ENCODE data around the gene NR2F2.

The NR2F2 gene

DNA sequence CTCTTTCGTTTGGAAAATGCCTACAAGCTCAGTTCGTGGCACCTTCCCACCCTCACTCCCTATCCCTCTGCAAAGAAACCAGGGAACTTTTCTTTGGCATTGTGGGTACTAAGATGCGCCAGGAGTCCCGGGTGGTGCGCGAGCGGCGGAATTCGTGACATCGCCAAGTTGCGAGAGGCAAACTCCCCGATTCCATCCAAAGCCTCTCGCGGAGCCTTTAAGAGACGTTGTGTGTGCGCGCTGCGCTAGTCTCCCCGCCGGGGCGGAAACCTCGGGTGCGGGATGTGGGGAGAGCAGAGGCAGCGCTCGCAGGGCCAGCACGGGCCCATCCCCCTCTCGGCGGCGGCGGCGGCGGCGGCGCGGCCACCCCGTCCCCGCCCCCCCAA is 443 bp upstream of the NR2F2 start:
- no peak for DNase-seq (ENCODE audit: low read depth)
- peak overlapping the region; percentile 61 for H3K4me3 ChIP-seq (ENCODE audit: low read depth, low read length)

DNA sequence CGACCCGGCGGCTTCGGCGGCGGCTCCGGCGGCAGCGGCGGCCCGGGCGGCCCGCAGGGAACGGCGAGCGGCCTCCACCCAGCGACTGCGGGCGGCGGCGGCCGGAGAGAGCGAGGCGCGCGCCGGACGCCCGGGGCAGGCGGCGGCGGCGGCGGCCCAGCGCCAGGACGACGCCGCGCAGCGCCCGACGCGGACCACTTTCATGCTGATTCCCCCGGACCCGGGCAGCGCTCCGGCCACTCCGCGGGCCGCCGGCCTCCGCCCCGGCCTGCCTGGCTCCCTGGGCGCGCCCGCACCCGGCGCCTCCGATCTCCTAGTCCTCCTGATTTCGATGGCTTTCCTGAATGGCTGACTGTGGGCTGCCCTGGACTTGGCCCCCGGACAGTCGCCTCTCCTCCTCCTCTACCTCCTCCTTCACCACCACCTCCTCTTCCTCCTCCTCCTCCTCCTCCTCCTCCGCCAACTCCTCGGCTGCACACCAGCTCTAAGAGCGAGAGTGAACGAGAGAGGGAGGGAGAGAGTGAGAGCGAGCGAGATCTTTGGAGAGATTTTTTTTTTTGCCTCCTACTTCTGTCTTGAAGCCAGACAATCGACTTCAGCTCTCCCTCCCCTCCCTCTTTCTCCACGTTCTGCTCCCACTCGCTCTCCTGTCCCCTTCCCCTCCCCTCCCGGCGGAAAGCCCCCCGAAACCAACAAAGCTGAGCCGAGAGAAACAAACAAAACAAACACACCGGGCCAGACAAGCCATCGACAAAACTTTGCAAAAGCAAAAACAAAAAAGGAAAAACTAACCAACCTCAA is 844 bp downstream of the NR2F2 start:
- no peak for DNase-seq (ENCODE audit: low read depth)
- H3K4me3 ChIP-seq (ENCODE audit: low read depth, low read length) = peak overlapping the region; percentile 93

- peak overlapping the region; percentile 93 for H3K4me3 ChIP-seq (ENCODE audit: low read depth, low read length)
- no peak for DNase-seq (ENCODE audit: low read depth)
These were observed 1.6 kb downstream of the NR2F2 start for GRCh38 chr15:96331945-96332636.

- no peak for DNase-seq (ENCODE audit: low read depth)
- H3K4me3 ChIP-seq (ENCODE audit: low read depth, low read length) = peak overlapping the region; percentile 93
These were observed 2.2 kb downstream of the NR2F2 start for GRCh38 chr15:96332637-96333121.

DNA sequence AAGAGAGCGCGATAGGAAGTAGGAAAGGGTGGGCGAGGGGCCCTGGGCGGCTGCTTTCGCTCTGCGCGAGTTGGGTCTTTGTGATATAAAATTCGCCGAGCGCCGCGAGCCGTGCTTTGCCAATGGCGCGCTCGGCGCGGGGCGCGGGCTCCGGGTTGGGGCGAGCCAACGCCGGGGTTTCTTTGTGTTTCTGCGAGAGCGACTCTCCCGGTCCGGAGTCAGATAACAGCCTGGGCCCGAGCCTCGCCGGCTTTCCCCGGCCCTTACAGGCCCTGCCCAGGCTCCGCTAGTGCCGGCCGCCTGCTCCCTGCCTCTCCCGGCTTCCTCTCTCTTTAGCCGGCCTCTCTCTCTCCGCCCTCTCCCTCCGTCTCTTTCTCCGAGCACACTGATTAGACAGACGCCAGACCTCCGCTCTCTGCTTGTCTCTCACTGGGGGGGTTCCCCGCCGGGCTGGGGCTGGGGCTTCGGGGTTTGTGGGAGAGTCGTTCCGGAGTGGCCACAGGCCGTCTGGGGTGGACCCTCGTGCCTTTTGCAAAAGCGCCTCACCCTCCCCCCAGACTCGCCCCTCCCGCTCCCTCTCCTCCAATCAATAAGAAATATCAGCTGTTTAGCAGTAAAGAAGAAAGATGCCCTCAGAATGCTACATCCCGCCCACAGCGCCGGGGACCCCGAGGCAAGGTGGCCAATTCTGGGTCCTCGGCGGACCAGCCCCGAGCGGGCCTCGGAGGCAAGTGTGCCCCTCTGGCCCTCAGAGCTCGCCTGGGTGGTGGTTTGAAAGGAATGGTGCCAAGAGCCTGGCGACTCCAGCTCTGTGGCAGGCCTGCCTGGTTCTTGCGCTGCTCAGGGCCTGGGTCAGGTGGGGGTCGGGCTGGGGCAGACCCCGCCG is 2.9 kb downstream of the NR2F2 start:
- peak overlapping the region; percentile 93 for H3K4me3 ChIP-seq (ENCODE audit: low read depth, low read length)
- DNase-seq (ENCODE audit: low read depth) = no peak

DNA sequence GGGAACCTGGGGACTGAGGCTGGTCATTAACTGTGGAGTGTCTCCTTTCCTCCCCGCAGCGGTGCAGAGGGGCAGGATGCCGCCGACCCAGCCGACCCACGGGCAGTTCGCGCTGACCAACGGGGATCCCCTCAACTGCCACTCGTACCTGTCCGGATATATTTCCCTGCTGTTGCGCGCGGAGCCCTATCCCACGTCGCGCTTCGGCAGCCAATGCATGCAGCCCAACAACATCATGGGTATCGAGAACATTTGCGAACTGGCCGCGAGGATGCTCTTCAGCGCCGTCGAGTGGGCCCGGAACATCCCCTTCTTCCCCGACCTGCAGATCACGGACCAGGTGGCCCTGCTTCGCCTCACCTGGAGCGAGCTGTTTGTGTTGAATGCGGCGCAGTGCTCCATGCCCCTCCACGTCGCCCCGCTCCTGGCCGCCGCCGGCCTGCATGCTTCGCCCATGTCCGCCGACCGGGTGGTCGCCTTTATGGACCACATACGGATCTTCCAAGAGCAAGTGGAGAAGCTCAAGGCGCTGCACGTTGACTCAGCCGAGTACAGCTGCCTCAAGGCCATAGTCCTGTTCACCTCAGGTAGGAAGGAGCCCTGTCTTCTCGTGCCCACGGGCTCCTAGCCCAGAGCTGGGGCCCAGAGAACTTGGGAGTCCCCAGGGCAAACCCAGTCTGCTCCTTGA is 3.7 kb downstream of the NR2F2 start:
- DNase-seq (ENCODE audit: low read depth) = no peak
- peak overlapping the region; percentile 93 for H3K4me3 ChIP-seq (ENCODE audit: low read depth, low read length)

DNA sequence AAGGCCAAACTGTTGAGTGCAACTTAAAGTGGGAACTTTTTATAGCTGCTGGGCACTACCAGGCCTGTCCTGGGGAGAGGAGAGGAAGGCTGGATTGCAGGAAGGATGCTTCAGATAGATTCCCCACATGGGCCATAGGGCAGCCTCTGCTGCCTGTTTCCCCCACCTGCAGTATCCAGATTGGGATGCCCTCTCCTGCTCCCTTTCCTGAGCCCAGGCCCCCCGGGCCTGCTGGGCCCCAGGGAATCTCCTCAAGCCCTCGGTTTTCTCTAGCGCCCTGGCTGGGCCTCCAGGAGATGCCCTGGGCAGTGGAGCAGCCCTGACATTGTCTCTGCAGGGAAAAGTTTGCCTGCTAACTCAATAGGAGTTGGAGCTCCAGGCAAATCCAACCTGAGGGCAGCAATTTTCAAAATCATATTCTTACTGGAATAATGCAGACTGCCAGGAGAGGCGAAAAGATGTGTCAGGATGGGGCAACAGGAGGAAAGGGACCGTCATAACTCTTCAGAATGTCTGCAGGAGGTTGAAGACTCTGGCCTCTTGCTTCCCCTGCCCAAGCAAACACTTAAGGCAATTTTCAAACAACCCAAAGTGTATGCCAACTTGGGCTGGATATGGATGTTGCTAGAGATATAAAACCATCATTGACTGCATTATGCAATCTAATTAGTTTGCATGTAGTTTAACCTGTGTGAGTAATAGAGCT is 4.4 kb downstream of the NR2F2 start:
- H3K4me3 ChIP-seq (ENCODE audit: low read depth, low read length) = peak overlapping the region; percentile 93
- DNase-seq (ENCODE audit: low read depth) = no peak

- DNase-seq (ENCODE audit: low read depth) = no peak
These were observed 5.0 kb downstream of the NR2F2 start for GRCh38 chr15:96335411-96336024.

GRCh38 chr15:96336108-96336595 is 5.7 kb downstream of the NR2F2 start:
- peak overlapping the region; percentile 93 for H3K4me3 ChIP-seq (ENCODE audit: low read depth, low read length)
- no peak for DNase-seq (ENCODE audit: low read depth)

More at GRCh38 chr15:96335411-96336024, 5.0 kb downstream of the NR2F2 start:
- peak overlapping the region; percentile 93 for H3K4me3 ChIP-seq (ENCODE audit: low read depth, low read length)

- DNase-seq (ENCODE audit: low read depth) = no peak
- peak overlapping the region; percentile 93 for H3K4me3 ChIP-seq (ENCODE audit: low read depth, low read length)
These were observed 6.3 kb downstream of the NR2F2 start for GRCh38 chr15:96336596-96337364.

- DNase-seq (ENCODE audit: low read depth) = no peak
- peak overlapping the region; percentile 93 for H3K4me3 ChIP-seq (ENCODE audit: low read depth, low read length)
These were observed 7.0 kb downstream of the NR2F2 start for GRCh38 chr15:96337365-96338023.

GRCh38 chr15:96338074-96338765 is 7.7 kb downstream of the NR2F2 start:
- no peak for DNase-seq (ENCODE audit: low read depth)
- peak overlapping the region; percentile 93 for H3K4me3 ChIP-seq (ENCODE audit: low read depth, low read length)

GRCh38 chr15:96338766-96339618 is 8.5 kb downstream of the NR2F2 start:
- no peak for DNase-seq (ENCODE audit: low read depth)
- peak overlapping the region; percentile 93 for H3K4me3 ChIP-seq (ENCODE audit: low read depth, low read length)

DNA sequence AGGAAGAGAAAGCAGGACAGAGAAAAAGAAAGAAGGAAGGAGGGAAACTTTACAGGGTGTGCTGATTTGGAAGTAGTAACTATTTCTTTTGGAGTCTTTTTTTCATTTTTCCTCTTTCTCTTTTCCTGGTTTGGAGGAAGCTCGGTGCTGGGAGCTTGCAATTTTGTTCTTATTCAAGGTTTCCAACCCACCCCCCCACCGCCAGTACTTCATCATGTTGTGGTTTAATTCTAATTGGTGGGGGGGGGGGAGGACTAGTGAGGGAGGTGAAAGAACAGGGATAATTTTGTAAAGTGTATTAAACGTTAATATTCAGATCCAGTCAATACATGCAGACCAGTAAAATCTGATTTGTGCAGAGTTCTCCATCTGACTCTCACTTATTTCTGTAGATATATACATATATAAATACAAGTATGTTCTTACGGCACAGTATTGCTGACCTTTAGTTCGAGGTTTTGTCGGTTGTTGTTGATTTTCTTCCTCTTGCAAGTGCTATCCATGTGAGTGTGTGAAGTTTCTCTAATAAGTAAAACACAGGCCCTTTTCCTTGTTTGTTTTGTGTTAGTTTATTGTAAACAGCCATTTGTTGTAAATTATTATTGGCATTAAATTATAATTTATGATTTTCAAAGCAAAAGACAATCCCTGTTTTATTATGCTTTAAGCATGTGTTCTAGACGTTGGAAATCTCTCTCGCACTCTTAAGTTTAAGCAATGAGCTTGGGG is 9.3 kb downstream of the NR2F2 start:
- H3K4me3 ChIP-seq (ENCODE audit: low read depth, low read length) = peak overlapping the region; percentile 93

GRCh38 chr15:96340348-96340597 is 9.8 kb downstream of the NR2F2 start:
- H3K4me3 ChIP-seq (ENCODE audit: low read depth, low read length) = peak overlapping the region; percentile 93

More for the DNA sequence above, 9.3 kb downstream of the NR2F2 start:
- DNase-seq (ENCODE audit: low read depth) = no peak

More at GRCh38 chr15:96340348-96340597, 9.8 kb downstream of the NR2F2 start:
- DNase-seq (ENCODE audit: low read depth) = no peak

Measured in skeletal muscle cell (primary cell).